ENCODE measurements around the gene PCOLCE2. TPM values are rescaled to one million over a fixed set of nuclear protein-coding genes. Genes with fewer than 3 reads are reported as not detected.

Gene PCOLCE2
- total and polyA plus RNA-seq, 10 of the 15 experiments (the other 5 are each of a cell fraction or from before 2014, with no cell fraction given) = 0.11 to 7.6 (median 0.40) TPM

- no peak overlapping the region for H3K9ac ChIP-seq (ENCODE audit: control insufficient read depth, insufficient read depth, low read length)
- ChIA-PET SMC1A (ENCODE audit: uncharacterized antibody, unreplicated experiment) (interaction anchor here (0.6 kb wide), 1 partner anchor 829 kb away, joined by 3 read pairs; no protein-coding TSS in a partner anchor), CTCF (interaction anchor here (1.3 kb wide), 1 partner anchor 79 kb away, joined by 4 read pairs; no protein-coding TSS in a partner anchor)
Observed at GRCh38 chr3:142907996-142908395, 19.1 kb upstream of the PCOLCE2 start.

More at GRCh38 chr3:142907996-142908395, 19.1 kb upstream of the PCOLCE2 start:
- no peak overlapping the region for H3K4me2 ChIP-seq (ENCODE audit: control insufficient read depth, insufficient read depth)
- TF ChIP-seq BHLHE40 (IDR thresholded peaks at IDR 0.05; ENCODE audit: borderline replicate concordance in 1 of 2, low read depth in 2 of 2, low read length in 1 of 2) (no peak), TCF3 (IDR thresholded peaks at IDR 0.05; ENCODE audit: borderline replicate concordance, insufficient read depth, low read depth, low read length) (no peak), BCL3 (IDR thresholded peaks at IDR 0.05; ENCODE audit: borderline replicate concordance, insufficient read depth, low read depth, low read length, poor library complexity, severe bottlenecking) (no peak), HDAC2 (IDR thresholded peaks at IDR 0.05) (no peak), SP1 (IDR thresholded peaks at IDR 0.05; ENCODE audit: low read depth, low read length) (no peak), USF2 (IDR thresholded peaks at IDR 0.05; ENCODE audit: borderline replicate concordance, low read depth, low read length) (no peak), LARP7 (IDR thresholded peaks at IDR 0.05) (no peak), ZNF384 (IDR thresholded peaks at IDR 0.05; ENCODE audit: borderline replicate concordance, low read depth, low read length) (no peak), ZBED1 (IDR thresholded peaks at IDR 0.05; ENCODE audit: borderline replicate concordance) (no peak), ZNF217 (IDR thresholded peaks at IDR 0.05) (no peak), POLR2AphosphoS2 (IDR thresholded peaks at IDR 0.05; ENCODE audit: low read depth, low read length) (no peak), REST (IDR thresholded peaks at IDR 0.05; ENCODE audit: low read depth, low read length) (no peak), RB1 (IDR thresholded peaks at IDR 0.05; ENCODE audit: borderline replicate concordance) (no peak)
- H3K4me1 ChIP-seq (ENCODE audit: control insufficient read depth, insufficient read depth, low read length) = peaks cover 6% of the 10 kb centered on the region
- H3K36me3 ChIP-seq (ENCODE audit: control insufficient read depth in 2 of 2, insufficient read depth in 2 of 2, low read length in 1 of 2) = no peaks in the 10 kb centered on the region
- H3K79me2 ChIP-seq (ENCODE audit: control insufficient read depth, insufficient read depth, low read length) = no peaks in the 10 kb centered on the region
- DNase-seq (ENCODE audit: low read depth, low spot score) (no peak), FAIRE-seq (no peak), ATAC-seq (no peak)
- H4K20me1 ChIP-seq (ENCODE audit: control insufficient read depth, insufficient read depth) = no peaks in the 10 kb centered on the region
- ChIA-PET POLR2A (no interaction called here), RAD21 (ENCODE audit: unreplicated experiment) (no interaction called here)
- no peaks in the 10 kb centered on the region; a peak in 1 of 4 replicates for H3K27me3 ChIP-seq (replicated peaks in 1 of 2; ENCODE audit: control insufficient read depth in 2 of 2, insufficient read depth in 2 of 2, low read length in 1 of 2)
- BruUV-seq (replicated peaks) = no TSS peak
- H3K27ac ChIP-seq (ENCODE audit: control insufficient read depth, insufficient read depth) = no peak overlapping the region
- H2AFZ ChIP-seq (ENCODE audit: control insufficient read depth, low read depth, low read length) = no peak overlapping the region
- no peaks in the 10 kb centered on the region; the same call in 2 of the 3 replicates for H3K9me3 ChIP-seq (replicated peaks; ENCODE audit: control insufficient read depth, insufficient read depth, low read length)
- H3K4me3 ChIP-seq = no peak overlapping the region
- 0% methylated on average over 1 of the region's 1 CpG for WGBS (ENCODE audit: insufficient coverage, insufficient replicate concordance, low lambda C conversion rate, missing lambda C conversion rate)
- in situ Hi-C loops (cut with MboI) (no loop called here), intact Hi-C loops (cut with micrococcal nuclease; ENCODE audit: unreplicated experiment) (loop anchor here (10.0 kb wide), 1 partner anchor 323 kb away; no protein-coding TSS in a partner anchor)

Measured in GM12878 (cell line).